Motor neuron (in vitro differentiated cells): ENCODE results near the gene ZFAND2B. TPM values are rescaled to one million over a fixed set of nuclear protein-coding genes. Genes with fewer than 3 reads are reported as not detected.

Experiments
- ATAC-seq, 8 experiments: fragments of 200-7000 bp; cut with Tn5 transposase; replicated peaks in 6 of 8; 2 replicates each; pipeline ENCODE4 v1.8.0; 2021; ENCODE audit warnings: mild to moderate bottlenecking in 8 of 8, moderate library complexity in 8 of 8
- H3K27ac ChIP-seq, 2 donors: fragments of 250-450 bp; sonication (Bioruptor Pico); 2 replicates each; pipeline ENCODE4 v1.9.0; 2021; ENCODE audit warnings: antibody characterized with exemption in 2 of 2, mild to moderate bottlenecking in 2 of 2, moderate library complexity in 1 of 2
- H3K4me1 ChIP-seq, 2 donors: fragments of 250-450 bp; sonication (Bioruptor Pico); replicated peaks in 1 of 2; 2 replicates each; pipeline ENCODE4 v1.6.1; 2021; ENCODE audit warnings: antibody characterized with exemption in 2 of 2, mild to moderate bottlenecking in 2 of 2, moderate library complexity in 1 of 2
- H3K4me3 ChIP-seq, 5 donors: fragments of 250-450 bp; sonication (Bioruptor Pico); 2 replicates each; pipeline ENCODE4 v1.9.0; 2021; ENCODE audit warnings: antibody characterized with exemption in 5 of 5, mild to moderate bottlenecking in 5 of 5, moderate library complexity in 4 of 5
- WGBS, 10 experiments: fragments of 450-650 bp; shearing (Covaris generic); methylation state at CpG; one replicate each; pipeline ENCODE4 v1.0.0; 2022; 5-methylcytosine and 5-hydroxymethylcytosine counted together
- in situ Hi-C, 9 experiments: fragments of 400-800 bp; cut with MboI; loops; one replicate each; pipeline ENCODE4 v1.15.0; 2021; ENCODE audit warnings: low sequenced_read_pairs in 9 of 9, low pct_unique_long_range_greater_than_20kb in 2 of 9; ENCODE audit not compliant: unreplicated experiment in 9 of 9
- total RNA-seq, 8 experiments: library from RNA; unstranded; fragments of 300-600 nt; gene quantifications; 2 replicates each; pipeline versions ENCODE4 v1.2.3 to v1.2.4, GENCODE V29; 2022

ZFAND2B gene
- total RNA-seq, 8 experiments from 2014 or later: 19.7 to 35.8 (median 25.7) TPM

GRCh38 chr2:219245899-219246230 is 39.3 kb downstream of the ZFAND2B start:
- WGBS, 10 experiments: 0 to 20% (median 9%) methylated on average over 1 to 6 of the region's 10 CpGs; no CpG with 5 or more reads in 6 of the 10 experiments
- in situ Hi-C loops: no loop called here
- Histone ChIP-seq H3K27ac (peak overlapping the region; percentile 87 to 95), H3K4me1 (peaks cover 24 to 29% of the 10 kb centered on the region in 2 donors), H3K4me3 (peak overlapping the region; percentile 59 to 93 (median 73))
- ATAC-seq: peak in 2 of 8 experiments; percentile 3 to 6

GRCh38 chr2:219246559-219246958 is 40.0 kb downstream of the ZFAND2B start:
- in situ Hi-C loops: no loop called here
- 91 to 100% (median 100%) methylated on average over 1 to 6 of the region's 10 CpGs; no CpG with 5 or more reads in 4 of the 10 experiments for WGBS, 10 experiments
- H3K4me1 ChIP-seq: peaks cover 24 to 29% of the 10 kb centered on the region in 2 donors
- H3K27ac ChIP-seq: no peak overlapping the region
- ATAC-seq: no peak
- peak overlapping the region in 4 of 5 donors; percentile 62 to 93 (median 77) for H3K4me3 ChIP-seq

- Histone ChIP-seq H3K4me3 (no peak overlapping the region), H3K27ac (peak overlapping the region in 1 of 2 donors; percentile 15), H3K4me1 (peaks cover 26 to 35% of the 10 kb centered on the region in 2 donors)
- ATAC-seq: no peak
- WGBS, 10 experiments: 89 to 100% (median 94%) methylated on average over 1 to 6 of the region's 17 CpGs; no CpG with 5 or more reads in 3 of the 10 experiments
- in situ Hi-C loops: no loop called here
Measured at GRCh38 chr2:219247678-219248642, 41.4 kb downstream of the ZFAND2B start.

- WGBS, 10 experiments: 0 to 83% (median 73%) methylated on average over 1 to 2 of the region's 2 CpGs; no CpG with 5 or more reads in 4 of the 10 experiments
- peak overlapping the region; percentile 67 to 85 for H3K27ac ChIP-seq
- peak overlapping the region in 1 of 5 donors; percentile 3 for H3K4me3 ChIP-seq
- in situ Hi-C loops: no loop called here
- no peak for ATAC-seq
- H3K4me1 ChIP-seq: peaks cover 34 to 39% of the 10 kb centered on the region in 2 donors
Measured at GRCh38 chr2:219248845-219249202, 42.2 kb downstream of the ZFAND2B start.

- in situ Hi-C loops: no loop called here
- Histone ChIP-seq H3K4me3 (peak overlapping the region in 2 of 5 donors; percentile 1 to 3), H3K27ac (peak overlapping the region; percentile 67 to 85), H3K4me1 (peaks cover 32 to 38% of the 10 kb centered on the region in 2 donors)
- peak; percentile 6 to 71 (median 58) for ATAC-seq
- WGBS, 10 experiments: 0 to 80% (median 0%) methylated on average over 1 to 2 of the region's 7 CpGs; no CpG with 5 or more reads in 5 of the 10 experiments
Measured at GRCh38 chr2:219249203-219249980, 42.8 kb downstream of the ZFAND2B start.

GRCh38 chr2:219250049-219250781 is 43.6 kb downstream of the ZFAND2B start:
- in situ Hi-C loops: no loop called here
- WGBS, 10 experiments: 60 to 95% (median 81%) methylated on average over 2 to 14 of the region's 22 CpGs
- H3K4me3 ChIP-seq: no peak overlapping the region
- H3K4me1 ChIP-seq: peaks cover 28 to 37% of the 10 kb centered on the region in 2 donors
- no peak for ATAC-seq
- peak overlapping the region; percentile 67 to 85 for H3K27ac ChIP-seq

GRCh38 chr2:219251656-219252055 is 45.1 kb downstream of the ZFAND2B start:
- no peak overlapping the region for H3K27ac ChIP-seq
- no peak for ATAC-seq
- in situ Hi-C loops: no loop called here
- no peak overlapping the region for H3K4me3 ChIP-seq
- peaks cover 22 to 29% of the 10 kb centered on the region in 2 donors for H3K4me1 ChIP-seq
- WGBS, 10 experiments: 50 to 90% (median 79%) methylated on average over 1 to 6 of the region's 6 CpGs; no CpG with 5 or more reads in 6 of the 10 experiments

- 30 to 38% methylated on average over 1 to 2 of the region's 5 CpGs; no CpG with 5 or more reads in 8 of the 10 experiments for WGBS, 10 experiments
- in situ Hi-C loops: no loop called here
Measured at GRCh38 chr2:219252084-219252483, 45.5 kb downstream of the ZFAND2B start.

GRCh38 chr2:219252570-219252899 is 46.0 kb downstream of the ZFAND2B start:
- peak overlapping the region in 4 of 5 donors; percentile 10 to 51 (median 34) for H3K4me3 ChIP-seq

More at GRCh38 chr2:219252084-219252483, 45.5 kb downstream of the ZFAND2B start:
- Histone ChIP-seq H3K27ac (no peak overlapping the region), H3K4me1 (peaks cover 21 to 28% of the 10 kb centered on the region in 2 donors), H3K4me3 (peak overlapping the region in 1 of 5 donors; percentile 51)
- ATAC-seq: no peak

GRCh38 chr2:219252900-219253752 is 46.5 kb downstream of the ZFAND2B start, which contains the start of gene TUBA4B:
Gene TUBA4B, plus strand, starts transcription at chr2:219253243. Its CDS starts 165 bp downstream, at chr2:219253408.
- WGBS, 10 experiments: 0 to 7% (median 3%) methylated on average over 1 to 7 of the region's 49 CpGs; no CpG with 5 or more reads in 6 of the 10 experiments
- H3K27ac ChIP-seq: no peak within 1 kb of the TSS
- peak in 7 of 8 experiments; percentile 1 to 30 (median 13) for ATAC-seq
- peak within 1 kb of the TSS; percentile 23 to 51 (median 30) for H3K4me3 ChIP-seq
- H3K4me1 ChIP-seq: peaks cover 21 to 28% of the 10 kb centered on the region in 2 donors
- in situ Hi-C loops: no loop called here

More at GRCh38 chr2:219252570-219252899, 46.0 kb downstream of the ZFAND2B start:
- 3 to 80% (median 13%) methylated on average over 1 to 7 of the region's 9 CpGs; no CpG with 5 or more reads in 7 of the 10 experiments for WGBS, 10 experiments
- H3K27ac ChIP-seq: no peak overlapping the region
- ATAC-seq: no peak
- peaks cover 21 to 28% of the 10 kb centered on the region in 2 donors for H3K4me1 ChIP-seq
- in situ Hi-C loops: no loop called here

- peak within 1 kb of the TSS; percentile 23 to 51 (median 30) for H3K4me3 ChIP-seq
- ATAC-seq: peak; percentile 37 to 84 (median 64)
- peaks cover 17 to 25% of the 10 kb centered on the region in 2 donors for H3K4me1 ChIP-seq
- no peak within 1 kb of the TSS for H3K27ac ChIP-seq
- 0% methylated on average over 3 to 6 of the region's 76 CpGs; no CpG with 5 or more reads in 7 of the 10 experiments for WGBS, 10 experiments
- in situ Hi-C loops: no loop called here
Measured at GRCh38 chr2:219253753-219254589, 47.4 kb downstream of the ZFAND2B start, which contains the start of gene TUBA4A. Gene TUBA4A, minus strand, starts transcription at chr2:219253918. Its CDS starts 60 bp downstream, at chr2:219253858.
